ENCODE results near the gene ORM2. TPM values are rescaled to one million over a fixed set of nuclear protein-coding genes. Genes with fewer than 3 reads are reported as not detected.

The ORM2 gene
- total and polyA plus RNA-seq, 2 of the 4 experiments (the other 2 are of a cell fraction): not detected

DNA sequence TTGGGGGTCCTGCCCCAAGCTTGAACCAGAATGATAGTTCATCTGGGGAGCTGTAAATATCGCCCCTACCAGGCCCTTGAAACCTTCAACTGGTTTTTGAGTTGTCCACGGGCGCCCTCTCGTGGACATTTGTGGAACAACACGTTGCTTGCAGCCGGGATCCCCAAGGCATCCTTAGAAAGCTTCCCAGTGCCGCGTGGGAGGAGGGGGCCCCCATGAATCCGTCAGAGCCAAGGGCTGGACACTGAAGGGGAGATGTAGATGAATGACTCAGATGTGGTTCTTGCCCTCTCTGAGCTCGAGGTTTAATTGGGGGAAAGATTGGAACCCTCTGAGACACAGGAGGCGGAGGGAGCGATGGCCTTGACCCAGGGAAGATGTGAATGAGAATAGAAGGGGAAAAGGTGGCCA lies 38.6 kb upstream of the ORM2 start:
- H4K91ac ChIP-seq (ENCODE audit: insufficient read depth, low read depth, low read length): no peak overlapping the region; the same call in none of the 2 replicates
- no peak overlapping the region for H3K18ac ChIP-seq (ENCODE audit: low read depth, low read length)
- no peak overlapping the region for H4K5ac ChIP-seq (ENCODE audit: low read depth, low read length)
- no peak overlapping the region for H3K9ac ChIP-seq (ENCODE audit: low read depth, low read length)
- H2BK20ac ChIP-seq (ENCODE audit: low read depth, low read length): peak overlapping the region; percentile 62; the same call in 1 of the 2 replicates
- H3K23ac ChIP-seq (ENCODE audit: low read depth, low read length): no peak overlapping the region
- peak overlapping the region; percentile 82; the same call in 1 of the 3 replicates for H2BK15ac ChIP-seq (ENCODE audit: low read depth, low read length)
- peak overlapping the region; percentile 70 for H2BK120ac ChIP-seq (ENCODE audit: low read depth, low read length)
- intact Hi-C loops (cut with micrococcal nuclease): loop anchor here (1.0 to 10.0 kb wide), 4 partner anchors 136 to 606 kb away; partner anchors contain the start of gene COL27A1
- no peak overlapping the region for H3K27ac ChIP-seq (ENCODE audit: insufficient read depth, low read length)
- H2AFZ ChIP-seq (replicated peaks; ENCODE audit: low read length, poor library complexity): peak overlapping the region; percentile 81
- peak; percentile 75 for ATAC-seq (ENCODE audit: low read depth)
- H3K4ac ChIP-seq (ENCODE audit: low read depth, low read length): peak overlapping the region; percentile 79
- ChIA-PET POLR2A (ENCODE audit: unreplicated experiment) (no interaction called here), CTCF (interaction anchor here (0.6 to 2.4 kb wide), 13 partner anchors 12 to 208 kb away, joined by 3 to 16 read pairs (median 5); partner anchors contain the start of gene COL27A1)
- peak; percentile 67 for DNase-seq
- in situ Hi-C loops (cut with MboI; ENCODE audit: low sequenced_read_pairs): loop anchor here (5.0 kb wide), 1 partner anchor 179 kb away; no protein-coding TSS in a partner anchor
- H2AK5ac ChIP-seq (ENCODE audit: low read depth, low read length): peak overlapping the region; percentile 97
- H3K4me3 ChIP-seq (ENCODE audit: insufficient read depth, low read depth, low read length): no peak overlapping the region
- H2AK9ac ChIP-seq (replicated peaks; ENCODE audit: low read depth, low read length, poor library complexity): peak overlapping the region; percentile 76
- H3K27me3 ChIP-seq (ENCODE audit: control insufficient read depth, insufficient read depth, low read length): no peaks in the 10 kb centered on the region
- no TSS peak for BruUV-seq (replicated peaks)
- peaks cover 9% of the 10 kb centered on the region for H3K9me1 ChIP-seq (ENCODE audit: insufficient read depth, low read length)
- no peak overlapping the region; a peak in 1 of 4 replicates for H4K8ac ChIP-seq (ENCODE audit: low read depth in 2 of 2, low read length in 2 of 2)
- dilution Hi-C loops (cut with HindIII; ENCODE audit: low sequenced_read_pairs, unreplicated experiment): no loop called here
- TF ChIP-seq, protein P1, sequence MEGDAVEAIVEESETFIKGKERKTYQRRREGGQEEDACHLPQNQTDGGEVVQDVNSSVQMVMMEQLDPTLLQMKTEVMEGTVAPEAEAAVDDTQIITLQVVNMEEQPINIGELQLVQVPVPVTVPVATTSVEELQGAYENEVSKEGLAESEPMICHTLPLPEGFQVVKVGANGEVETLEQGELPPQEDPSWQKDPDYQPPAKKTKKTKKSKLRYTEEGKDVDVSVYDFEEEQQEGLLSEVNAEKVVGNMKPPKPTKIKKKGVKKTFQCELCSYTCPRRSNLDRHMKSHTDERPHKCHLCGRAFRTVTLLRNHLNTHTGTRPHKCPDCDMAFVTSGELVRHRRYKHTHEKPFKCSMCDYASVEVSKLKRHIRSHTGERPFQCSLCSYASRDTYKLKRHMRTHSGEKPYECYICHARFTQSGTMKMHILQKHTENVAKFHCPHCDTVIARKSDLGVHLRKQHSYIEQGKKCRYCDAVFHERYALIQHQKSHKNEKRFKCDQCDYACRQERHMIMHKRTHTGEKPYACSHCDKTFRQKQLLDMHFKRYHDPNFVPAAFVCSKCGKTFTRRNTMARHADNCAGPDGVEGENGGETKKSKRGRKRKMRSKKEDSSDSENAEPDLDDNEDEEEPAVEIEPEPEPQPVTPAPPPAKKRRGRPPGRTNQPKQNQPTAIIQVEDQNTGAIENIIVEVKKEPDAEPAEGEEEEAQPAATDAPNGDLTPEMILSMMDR (conservative IDR thresholded peaks at IDR 0.05; ENCODE audit: low read depth, low read length): peak; percentile 91
- TF ChIP-seq BHLHE40 (IDR thresholded peaks at IDR 0.05; ENCODE audit: low read depth, low read length): no peak
- no peak for TF ChIP-seq RCOR1 (IDR thresholded peaks at IDR 0.05; ENCODE audit: insufficient replicate concordance, low read length)
- TF ChIP-seq RAD21 (IDR thresholded peaks at IDR 0.05; ENCODE audit: low read length): peak; percentile 88
- peak; percentile 95 for TF ChIP-seq SMC3 (IDR thresholded peaks at IDR 0.05; ENCODE audit: low read depth, low read length)
- TF ChIP-seq POLR2A (IDR thresholded peaks at IDR 0.05; ENCODE audit: low read depth, low read length): no peak
- TF ChIP-seq NFE2L2 (IDR thresholded peaks at IDR 0.05; ENCODE audit: low read depth, low read length): no peak
- TF ChIP-seq CHD1 (IDR thresholded peaks at IDR 0.05; ENCODE audit: low read depth, low read length): no peak
- TF ChIP-seq MXI1 (IDR thresholded peaks at IDR 0.05; ENCODE audit: borderline replicate concordance, low read depth, low read length): no peak
- TF ChIP-seq RFX5 (IDR thresholded peaks at IDR 0.05; ENCODE audit: low read depth, low read length): no peak
- no peak for TF ChIP-seq CEBPB (IDR thresholded peaks at IDR 0.05; ENCODE audit: low read depth, low read length)
- TF ChIP-seq MAZ (IDR thresholded peaks at IDR 0.05; ENCODE audit: borderline replicate concordance, low read depth, low read length): 0 out of 2 replicates have a peak, but pooled peaks have one; percentile 14
- TF ChIP-seq, protein P2, sequence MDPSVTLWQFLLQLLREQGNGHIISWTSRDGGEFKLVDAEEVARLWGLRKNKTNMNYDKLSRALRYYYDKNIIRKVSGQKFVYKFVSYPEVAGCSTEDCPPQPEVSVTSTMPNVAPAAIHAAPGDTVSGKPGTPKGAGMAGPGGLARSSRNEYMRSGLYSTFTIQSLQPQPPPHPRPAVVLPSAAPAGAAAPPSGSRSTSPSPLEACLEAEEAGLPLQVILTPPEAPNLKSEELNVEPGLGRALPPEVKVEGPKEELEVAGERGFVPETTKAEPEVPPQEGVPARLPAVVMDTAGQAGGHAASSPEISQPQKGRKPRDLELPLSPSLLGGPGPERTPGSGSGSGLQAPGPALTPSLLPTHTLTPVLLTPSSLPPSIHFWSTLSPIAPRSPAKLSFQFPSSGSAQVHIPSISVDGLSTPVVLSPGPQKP (IDR thresholded peaks at IDR 0.05; ENCODE audit: borderline replicate concordance, low read depth, low read length): no peak
- TF ChIP-seq, protein P3, sequence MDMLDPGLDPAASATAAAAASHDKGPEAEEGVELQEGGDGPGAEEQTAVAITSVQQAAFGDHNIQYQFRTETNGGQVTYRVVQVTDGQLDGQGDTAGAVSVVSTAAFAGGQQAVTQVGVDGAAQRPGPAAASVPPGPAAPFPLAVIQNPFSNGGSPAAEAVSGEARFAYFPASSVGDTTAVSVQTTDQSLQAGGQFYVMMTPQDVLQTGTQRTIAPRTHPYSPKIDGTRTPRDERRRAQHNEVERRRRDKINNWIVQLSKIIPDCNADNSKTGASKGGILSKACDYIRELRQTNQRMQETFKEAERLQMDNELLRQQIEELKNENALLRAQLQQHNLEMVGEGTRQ (IDR thresholded peaks at IDR 0.05; ENCODE audit: low read depth, low read length): no peak
- TF ChIP-seq MAFK (IDR thresholded peaks at IDR 0.05; ENCODE audit: low read depth, low read length): no peak
- 0 out of 2 replicates have a peak, but pooled peaks have one; percentile 13 for TF ChIP-seq FOS (IDR thresholded peaks at IDR 0.05; ENCODE audit: low read depth, low read length)
- 18% methylated on average over 12 of the region's 12 CpGs; no CpG with 5 or more reads in 1 of the 2 experiments for WGBS, 2 experiments (ENCODE audit: extremely low coverage in 2 of 2, insufficient read length in 1 of 2)
- H3K56ac ChIP-seq (ENCODE audit: extremely low read depth, insufficient read depth, low read length): no peak overlapping the region
- no peak overlapping the region for H2BK5ac ChIP-seq (ENCODE audit: low read depth, low read length, poor library complexity, severe bottlenecking)
- H3K9me3 ChIP-seq (ENCODE audit: control insufficient read depth, insufficient read depth, low read length): no peaks in the 10 kb centered on the region
- H3K79me1 ChIP-seq (ENCODE audit: low read depth in 1 of 2, low read length in 2 of 2): peaks cover 0 to 7% of the 10 kb centered on the region in 2 experiments; a peak in 1 of 4 replicates
- H3K4me1 ChIP-seq (ENCODE audit: control insufficient read depth, insufficient read depth, low read length): peaks cover 9% of the 10 kb centered on the region
- H3K36me3 ChIP-seq (ENCODE audit: control insufficient read depth, insufficient read depth, low read length): peaks cover 10% of the 10 kb centered on the region
- no peaks in the 10 kb centered on the region for H4K20me1 ChIP-seq (ENCODE audit: insufficient read depth, low read length)
- no peak overlapping the region; the same call in 1 of the 2 replicates for H3K14ac ChIP-seq (replicated peaks; ENCODE audit: low read depth, low read length)
- H3K4me2 ChIP-seq (ENCODE audit: low read depth, low read length): no peak overlapping the region

Data from IMR-90 (cell line).